Urothelium cell line (cell line): Measurements from ENCODE around the gene REC8.

Experiments used
- DNase-seq: peaks from one replicate; pipeline ENCODE4 v3.0.0; 2011; ENCODE audit warnings: low spot score, mixed read lengths
- FAIRE-seq: peaks from 2 replicates; lab custom pipeline; 2011; peaks lifted over from hg19 to GRCh38; lab: Jason Lieb, UNC

The REC8 gene

GRCh38 chr14:24182110-24182882, 10.4 kb downstream of the REC8 start:
- FAIRE-seq (no peak), DNase-seq (no peak)

GRCh38 chr14:24183014-24183481, 11.2 kb downstream of the REC8 start:
- DNase-seq (no peak), FAIRE-seq (no peak)

GRCh38 chr14:24184104-24184970, 12.5 kb downstream of the REC8 start:
- FAIRE-seq: no peak

GRCh38 chr14:24185026-24185425, 13.1 kb downstream of the REC8 start:
- FAIRE-seq (no peak), DNase-seq (no peak)

More at GRCh38 chr14:24184104-24184970, 12.5 kb downstream of the REC8 start:
- no peak for DNase-seq

- DNase-seq: no peak
- FAIRE-seq: no peak
Measured at GRCh38 chr14:24185741-24186140, 13.9 kb downstream of the REC8 start.

- FAIRE-seq: no peak
Measured at GRCh38 chr14:24186831-24187538, 15.1 kb downstream of the REC8 start.

GRCh38 chr14:24187539-24187915, 15.6 kb downstream of the REC8 start:
- no peak for DNase-seq

More at GRCh38 chr14:24186831-24187538, 15.1 kb downstream of the REC8 start:
- DNase-seq: no peak

GRCh38 chr14:24188251-24189058, 16.6 kb downstream of the REC8 start, which contains the start of gene IPO4:
IPO4 (minus strand) TSS chr14:24188816; CDS start chr14:24188787, 29 bp downstream.
- FAIRE-seq: no peak
- peak; percentile 98 for DNase-seq

More at GRCh38 chr14:24187539-24187915, 15.6 kb downstream of the REC8 start:
- FAIRE-seq: no peak

- FAIRE-seq: no peak
- no peak for DNase-seq
Measured at GRCh38 chr14:24189059-24189375, 17.1 kb downstream of the REC8 start.

- DNase-seq (no peak), FAIRE-seq (no peak)
Measured at GRCh38 chr14:24189460-24189859, 17.6 kb downstream of the REC8 start.

GRCh38 chr14:24190416-24190815, 18.5 kb downstream of the REC8 start:
- DNase-seq: no peak
- no peak for FAIRE-seq

GRCh38 chr14:24192933-24193332, 21.1 kb downstream of the REC8 start:
- DNase-seq (no peak), FAIRE-seq (no peak)

GRCh38 chr14:24194186-24194872, 22.4 kb downstream of the REC8 start:
- no peak for DNase-seq

GRCh38 chr14:24194873-24195185, 22.9 kb downstream of the REC8 start:
- DNase-seq: no peak
- FAIRE-seq: no peak

More at GRCh38 chr14:24194186-24194872, 22.4 kb downstream of the REC8 start:
- FAIRE-seq: no peak

GRCh38 chr14:24195186-24196070, 23.5 kb downstream of the REC8 start, which contains the start of gene TM9SF1:
TM9SF1 (minus strand) TSS chr14:24195441; CDS start chr14:24195019, 422 bp downstream.
- FAIRE-seq: peak; percentile 30
- DNase-seq: peak; percentile 93

GRCh38 chr14:24196071-24197055, 24.5 kb downstream of the REC8 start:
- FAIRE-seq (no peak), DNase-seq (no peak)

- FAIRE-seq: no peak
- no peak for DNase-seq
Measured at GRCh38 chr14:24197056-24197450, 25.2 kb downstream of the REC8 start.
